MCF 10A (cell line): ENCODE data around the gene ABCE1. TPM values are rescaled to one million over a fixed set of nuclear protein-coding genes. Genes with fewer than 3 reads are reported as not detected.

Experiments
- BruUV-seq: library from RNA; stranded (reverse); fragments of 400-500 nt; replicated peaks from 2 replicates; lab custom pipeline; 2021; lab: Mats Ljungman, UMichigan
- CTCF ChIA-PET: fragments of 300-600 bp; sonication (Branson Sonifier 250); formaldehyde crosslinking; extraction: SDS; loops from one replicate; lab custom pipeline; 2021; ENCODE audit warnings: antibody characterized with exemption, inconsistent platforms; lab: Yijun Ruan, JAX
- POLR2A ChIA-PET: fragments of 300-600, 350-650 bp; sonication (Branson Sonifier 250); formaldehyde crosslinking; extraction: SDS; loops from one replicate; lab custom pipeline; 2020; ENCODE audit warnings: antibody characterized with exemption, inconsistent platforms; lab: Yijun Ruan, JAX
- DNase-seq: peaks from one replicate; pipeline ENCODE4 v3.0.0-alpha.2; 2018; ENCODE audit not compliant: unreplicated experiment
- H3K27ac Mint-ChIP-seq: one replicate; pipeline ENCODE4 v1.8.0; 2022; ENCODE audit warnings: mild to moderate bottlenecking, low read depth, mixed read lengths; ENCODE audit not compliant: unreplicated experiment
- H3K27me3 Mint-ChIP-seq: one replicate; pipeline ENCODE4 v1.8.0; 2022; ENCODE audit warnings: mixed read lengths; ENCODE audit not compliant: insufficient read depth, unreplicated experiment
- H3K36me3 Mint-ChIP-seq: one replicate; pipeline ENCODE4 v1.8.0; 2022; ENCODE audit warnings: mild to moderate bottlenecking, moderate library complexity, mixed read lengths; ENCODE audit not compliant: insufficient read depth, unreplicated experiment
- H3K4me1 Mint-ChIP-seq: one replicate; pipeline ENCODE4 v1.8.0; 2022; ENCODE audit warnings: mixed read lengths; ENCODE audit not compliant: insufficient read depth, unreplicated experiment
- H3K4me3 Mint-ChIP-seq: one replicate; pipeline ENCODE4 v1.8.0; 2022; ENCODE audit warnings: mild to moderate bottlenecking, moderate library complexity, mixed read lengths; ENCODE audit not compliant: unreplicated experiment
- H3K9me3 Mint-ChIP-seq: one replicate; pipeline ENCODE4 v1.8.0; 2022; ENCODE audit warnings: mixed read lengths; ENCODE audit not compliant: unreplicated experiment
- intact Hi-C: fragments of 100-400 bp; cut with micrococcal nuclease; formaldehyde crosslinking; loops from 2 replicates; pipeline ENCODE4 v1.14.1; 2022
- total RNA-seq: library from RNA; stranded (reverse); gene quantifications from 2 replicates; pipeline ENCODE4 v1.2.3, GENCODE V29; 2022
- TF ChIP-seq, protein P1 (sequence below): fragments of 200-600 bp; IDR thresholded peaks from one replicate; pipeline ENCODE4 v1.8.0; 2022; ENCODE audit warnings: antibody characterized with exemption, mild to moderate bottlenecking; ENCODE audit not compliant: unreplicated experiment

Gene ABCE1
- total RNA-seq, 1 experiment from 2014 or later = 136 TPM

DNA sequence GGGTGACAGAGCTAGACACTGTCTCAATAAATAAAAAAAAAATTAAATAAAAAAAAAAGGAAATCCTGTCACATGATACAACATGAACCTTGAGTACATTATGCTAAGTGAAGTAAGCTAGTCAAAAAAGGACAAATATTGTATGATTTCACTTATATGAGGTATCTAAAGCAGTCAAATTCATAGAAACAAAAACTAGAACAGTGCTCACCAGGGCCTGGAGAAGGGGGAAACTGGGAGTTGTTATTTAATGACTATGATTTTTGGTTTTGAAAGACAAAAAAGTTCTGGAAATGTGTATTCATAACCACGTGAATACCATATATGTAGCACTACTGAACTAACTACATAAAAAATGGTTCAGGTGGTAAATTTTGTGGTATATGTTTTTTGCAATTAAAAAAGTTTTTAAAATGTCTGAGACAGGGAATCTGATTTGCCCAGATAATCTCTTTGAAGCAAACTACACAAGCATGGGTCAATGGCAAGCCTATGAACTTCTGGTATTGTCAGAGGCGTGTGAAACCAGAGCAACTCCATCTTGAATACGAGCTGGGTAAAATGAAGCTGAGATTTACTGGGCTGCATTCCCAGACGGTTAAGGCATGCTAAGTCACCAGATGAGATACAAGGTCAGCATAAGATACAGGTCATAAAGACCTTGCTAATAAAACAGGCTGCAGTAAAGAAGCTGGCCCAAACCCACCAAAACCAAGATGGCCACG, 42.4 kb upstream of the ABCE1 start:
- POLR2A ChIA-PET = no interaction called here
- H3K27ac Mint-ChIP-seq = no peak overlapping the region
- CTCF ChIA-PET = interaction anchor here (1.1 kb wide), 1 partner anchor 882 kb away, joined by 5 read pairs; no protein-coding TSS in a partner anchor

DNA sequence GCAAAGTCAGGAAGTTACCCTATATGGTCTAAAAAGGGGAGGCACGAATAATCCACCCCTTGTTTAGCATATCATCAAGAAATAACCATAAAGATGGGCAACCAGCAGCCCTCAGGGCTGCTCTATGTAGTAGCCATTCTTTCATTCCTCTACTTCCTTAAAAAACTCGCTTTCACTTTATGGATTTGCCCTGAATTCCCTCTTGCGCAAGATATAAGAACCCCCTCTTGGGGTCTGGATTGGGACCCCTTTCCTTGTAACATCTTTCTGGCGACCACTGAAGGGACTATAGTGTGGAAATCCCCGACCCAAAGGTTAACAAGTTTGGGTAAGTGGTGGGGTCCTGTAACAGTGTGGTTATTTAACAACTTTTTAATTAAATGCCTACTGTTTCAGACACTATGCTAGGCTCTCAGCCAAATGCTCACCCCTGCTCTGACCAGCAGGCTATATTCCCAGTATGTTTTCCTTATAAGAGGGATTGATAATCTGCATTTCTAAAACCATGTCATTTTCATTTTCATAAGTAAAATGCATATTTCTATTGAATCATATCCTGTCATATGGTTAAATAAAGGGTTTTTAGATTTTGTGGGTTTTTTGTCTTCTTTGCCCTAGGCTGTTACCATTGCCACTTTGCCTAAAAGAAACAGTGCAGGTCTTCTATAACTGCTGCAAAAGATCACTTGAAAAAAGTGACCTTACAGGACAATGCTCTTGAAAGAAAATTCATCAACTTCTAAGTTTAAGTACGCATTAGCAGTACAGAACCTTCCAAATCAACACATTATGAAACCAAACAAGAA, 41.6 kb upstream of the ABCE1 start:
- Mint-ChIP-seq H3K9me3 (no peaks in the 10 kb centered on the region), H3K27ac (no peak overlapping the region), H3K27me3 (no peaks in the 10 kb centered on the region), H3K4me1 (no peaks in the 10 kb centered on the region), H3K36me3 (peaks cover 10% of the 10 kb centered on the region), H3K4me3 (no peak overlapping the region)
- intact Hi-C loops = no loop called here
- TF ChIP-seq, protein P1, sequence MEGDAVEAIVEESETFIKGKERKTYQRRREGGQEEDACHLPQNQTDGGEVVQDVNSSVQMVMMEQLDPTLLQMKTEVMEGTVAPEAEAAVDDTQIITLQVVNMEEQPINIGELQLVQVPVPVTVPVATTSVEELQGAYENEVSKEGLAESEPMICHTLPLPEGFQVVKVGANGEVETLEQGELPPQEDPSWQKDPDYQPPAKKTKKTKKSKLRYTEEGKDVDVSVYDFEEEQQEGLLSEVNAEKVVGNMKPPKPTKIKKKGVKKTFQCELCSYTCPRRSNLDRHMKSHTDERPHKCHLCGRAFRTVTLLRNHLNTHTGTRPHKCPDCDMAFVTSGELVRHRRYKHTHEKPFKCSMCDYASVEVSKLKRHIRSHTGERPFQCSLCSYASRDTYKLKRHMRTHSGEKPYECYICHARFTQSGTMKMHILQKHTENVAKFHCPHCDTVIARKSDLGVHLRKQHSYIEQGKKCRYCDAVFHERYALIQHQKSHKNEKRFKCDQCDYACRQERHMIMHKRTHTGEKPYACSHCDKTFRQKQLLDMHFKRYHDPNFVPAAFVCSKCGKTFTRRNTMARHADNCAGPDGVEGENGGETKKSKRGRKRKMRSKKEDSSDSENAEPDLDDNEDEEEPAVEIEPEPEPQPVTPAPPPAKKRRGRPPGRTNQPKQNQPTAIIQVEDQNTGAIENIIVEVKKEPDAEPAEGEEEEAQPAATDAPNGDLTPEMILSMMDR = no peak
- POLR2A ChIA-PET = interaction anchor here (1.1 kb wide), 1 partner anchor 11 kb away, joined by 3 read pairs; no protein-coding TSS in a partner anchor
- no TSS peak for BruUV-seq
- DNase-seq = no peak
- CTCF ChIA-PET = no interaction called here

More for the DNA sequence above, 42.4 kb upstream of the ABCE1 start:
- TF ChIP-seq, protein P1 = no peak
- Mint-ChIP-seq H3K4me3 (no peak overlapping the region), H3K9me3 (no peaks in the 10 kb centered on the region), H3K36me3 (peaks cover 10% of the 10 kb centered on the region), H3K4me1 (no peaks in the 10 kb centered on the region), H3K27me3 (no peaks in the 10 kb centered on the region)
- no TSS peak for BruUV-seq
- intact Hi-C loops = no loop called here
- no peak for DNase-seq

DNA sequence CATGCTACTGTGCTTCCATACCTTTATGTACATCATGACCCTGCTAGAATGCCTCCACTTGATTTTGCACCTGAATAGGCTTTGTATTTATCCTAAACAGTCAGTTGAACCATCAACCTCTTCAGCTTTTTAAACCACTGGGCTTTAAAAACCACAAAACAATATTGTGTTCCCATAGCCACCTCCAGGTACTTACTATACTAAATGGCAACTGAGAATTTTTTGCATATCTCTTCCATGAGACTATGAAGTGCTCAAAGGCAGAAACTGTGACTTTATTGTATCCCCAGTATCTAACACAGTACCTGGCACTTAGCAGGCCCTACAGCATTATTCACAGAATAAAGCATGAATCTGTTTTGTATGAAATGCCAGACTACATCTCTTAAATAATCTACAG, 39.9 kb upstream of the ABCE1 start:
- BruUV-seq = no TSS peak
- no peak overlapping the region for H3K4me3 Mint-ChIP-seq
- POLR2A ChIA-PET = no interaction called here
- no peaks in the 10 kb centered on the region for H3K27me3 Mint-ChIP-seq
- H3K9me3 Mint-ChIP-seq = no peaks in the 10 kb centered on the region
- no peaks in the 10 kb centered on the region for H3K4me1 Mint-ChIP-seq
- CTCF ChIA-PET = interaction anchor here (0.5 to 1.2 kb wide), 4 partner anchors 10 to 884 kb away, joined by 3 read pairs; no protein-coding TSS in a partner anchor
- peaks cover 14% of the 10 kb centered on the region for H3K36me3 Mint-ChIP-seq
- no peak overlapping the region for H3K27ac Mint-ChIP-seq
- no peak for DNase-seq
- TF ChIP-seq, protein P1 = no peak
- intact Hi-C loops = no loop called here
